T47D (cell line): ENCODE measurements around the gene CNKSR2.

Source experiments
- DNase-seq, 2 experiments: peaks; one replicate each; pipeline versions ENCODE4 v3.0.0 to v3.0.0-alpha.2; 2011 to 2012; ENCODE audit warnings: low read depth in 1 of 2, low spot score in 1 of 2
- JUND ChIP-seq: IDR thresholded peaks from 2 replicates; pipeline ENCODE4 v1.6.1; 2012; ENCODE audit warnings: low read depth
- in situ Hi-C: cut with HindIII; loops from 2 replicates; pipeline ENCODE4 v1.10.0; 2016; ENCODE audit warnings: low sequenced_read_pairs, low pct_unique_long_range_greater_than_20kb

Gene CNKSR2

GRCh38 chrX:21394792-21395191, 20.6 kb downstream of the CNKSR2 start:
- in situ Hi-C loops = no loop called here
- no peak for TF ChIP-seq JUND
- DNase-seq = no peak

DNA sequence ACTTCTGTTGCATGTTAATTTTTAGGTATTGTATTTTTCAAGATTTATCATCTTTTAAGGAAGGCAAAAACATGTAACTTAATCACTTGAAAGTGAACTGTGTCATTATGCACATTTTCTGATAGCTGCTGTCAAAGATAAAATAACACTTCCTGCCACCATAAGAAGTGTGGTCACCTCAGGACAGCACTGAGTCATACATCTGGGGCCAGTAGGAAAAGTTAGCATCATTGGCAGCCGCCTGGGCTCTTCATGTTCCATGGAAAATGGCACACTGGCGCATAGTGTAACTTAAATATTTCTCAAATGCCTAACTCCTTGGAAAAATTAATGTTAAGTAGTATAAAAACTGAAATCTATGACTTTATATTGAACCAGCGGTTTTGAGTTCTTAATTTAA, 24.2 kb downstream of the CNKSR2 start:
- TF ChIP-seq JUND = no peak
- in situ Hi-C loops = no loop called here
- no peak for DNase-seq

DNA sequence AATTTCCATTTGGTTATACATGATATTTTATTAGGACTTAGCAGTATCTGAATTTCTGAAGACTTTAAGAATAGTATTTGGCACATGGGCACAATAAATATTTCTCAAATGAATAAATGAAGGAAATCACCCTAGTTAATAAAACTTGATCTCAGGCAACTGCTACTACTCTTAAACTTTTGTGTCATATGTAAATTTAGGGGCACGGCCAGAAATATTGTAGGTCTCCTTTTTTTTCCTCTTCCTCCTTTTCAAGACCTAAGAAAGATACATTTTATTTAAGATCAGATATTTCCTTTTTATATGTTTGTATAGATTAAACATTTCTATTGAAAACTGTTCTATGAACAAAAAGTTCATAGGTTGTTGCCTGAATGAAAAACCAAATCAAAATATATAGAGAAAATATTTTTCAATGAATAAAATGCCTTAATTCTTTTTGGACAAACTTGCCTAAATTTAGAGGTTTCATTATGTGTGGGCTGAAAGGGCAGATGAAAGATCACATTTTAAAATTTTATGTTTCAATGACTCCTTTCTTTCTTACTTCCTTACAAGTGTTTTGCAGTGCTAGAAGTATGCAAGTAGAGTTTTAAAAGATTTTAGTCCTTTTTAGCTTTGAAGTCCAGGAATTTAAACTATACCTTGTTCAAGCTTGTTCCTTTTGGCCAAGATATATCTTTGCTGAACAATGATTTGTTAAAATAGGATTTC, 26.3 kb downstream of the CNKSR2 start:
- TF ChIP-seq JUND = no peak
- in situ Hi-C loops = no loop called here
- no peak for DNase-seq

- no peak for DNase-seq
- in situ Hi-C loops = no loop called here
- TF ChIP-seq JUND = no peak
Observed at GRCh38 chrX:21408307-21408706, 34.1 kb downstream of the CNKSR2 start.

DNA sequence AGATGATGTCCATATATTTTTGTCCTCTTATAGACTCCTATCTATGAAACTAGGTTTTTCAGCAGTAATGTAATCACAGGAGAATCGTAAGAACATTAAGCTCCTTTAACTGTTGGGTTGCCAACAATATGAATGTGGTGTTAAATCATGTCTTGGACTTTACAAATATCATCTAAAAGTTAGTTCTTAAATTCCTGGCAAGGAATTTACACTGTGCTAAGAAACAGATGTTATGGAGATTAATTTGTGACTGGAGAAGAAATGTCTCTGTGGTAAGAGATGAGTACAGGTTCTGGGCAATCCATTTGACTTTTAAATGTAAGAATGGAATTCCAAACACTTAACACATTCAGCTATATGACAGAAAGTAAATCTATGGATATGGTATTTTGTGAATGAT, 34.6 kb downstream of the CNKSR2 start:
- no peak for DNase-seq
- in situ Hi-C loops = no loop called here
- no peak for TF ChIP-seq JUND

- TF ChIP-seq JUND = no peak
- no peak for DNase-seq
Observed at GRCh38 chrX:21412029-21412428, 37.8 kb downstream of the CNKSR2 start.

DNA sequence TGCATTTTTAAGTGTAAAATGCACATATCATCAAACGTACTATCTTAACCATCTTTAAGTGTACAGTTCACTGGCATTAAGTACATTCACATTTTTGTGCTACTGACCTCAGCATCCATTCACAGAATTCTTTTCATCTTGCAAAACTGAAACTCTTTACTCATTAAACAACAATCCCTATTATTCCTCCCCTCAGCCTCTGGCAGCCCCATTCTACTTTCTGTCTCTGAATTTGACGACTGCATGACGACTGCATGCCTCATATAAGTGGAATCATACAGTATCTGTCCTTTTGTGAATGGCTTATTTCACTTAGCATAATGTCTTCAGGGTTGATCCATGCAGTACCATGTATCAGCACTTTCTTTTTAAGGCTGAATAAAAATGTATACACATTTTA, 38.7 kb downstream of the CNKSR2 start:
- TF ChIP-seq JUND = no peak
- no peak for DNase-seq
- in situ Hi-C loops = no loop called here

More at GRCh38 chrX:21412029-21412428, 37.8 kb downstream of the CNKSR2 start:
- in situ Hi-C loops = no loop called here

DNA sequence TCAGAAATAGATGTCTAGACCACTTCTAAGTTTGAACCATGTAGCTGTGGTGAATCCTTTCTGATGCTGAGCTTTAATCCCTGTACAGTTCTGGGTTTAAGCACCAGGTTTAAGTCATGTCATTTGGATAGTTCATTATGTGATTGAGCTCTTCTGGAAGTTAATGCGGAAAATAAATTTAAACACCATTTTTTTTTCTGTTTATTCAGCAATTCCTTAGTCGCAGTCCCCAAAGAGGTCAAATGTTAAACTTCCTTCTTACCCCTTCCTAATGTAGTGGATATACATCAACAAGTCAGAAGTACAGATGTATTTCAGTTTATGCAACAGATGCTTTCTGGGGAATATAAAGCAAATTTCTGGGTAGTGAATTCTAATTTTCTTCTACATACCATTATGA, 52.9 kb downstream of the CNKSR2 start:
- in situ Hi-C loops = no loop called here
- DNase-seq = no peak
- TF ChIP-seq JUND = no peak

DNA sequence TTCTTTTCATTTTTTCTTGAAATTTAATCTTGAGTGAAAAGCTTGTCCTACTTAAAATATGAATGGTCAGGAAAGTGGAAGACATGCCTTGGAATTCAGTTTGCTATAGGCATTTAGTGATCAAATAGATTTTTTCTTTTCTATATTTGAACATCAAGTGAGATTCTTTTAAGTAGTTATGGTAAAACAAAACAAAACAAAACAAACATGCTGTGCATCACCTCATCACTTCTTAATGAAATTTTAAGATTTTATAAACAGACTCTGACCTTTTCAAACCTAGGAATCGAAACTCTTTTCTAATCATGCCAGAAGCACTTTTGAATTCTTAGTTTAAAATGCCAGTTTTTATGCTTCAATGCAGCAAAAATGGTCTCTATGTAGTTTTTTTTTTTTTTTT, 62.8 kb downstream of the CNKSR2 start:
- in situ Hi-C loops = no loop called here

GRCh38 chrX:21438792-21439191, 64.6 kb downstream of the CNKSR2 start:
- in situ Hi-C loops = no loop called here
- no peak for DNase-seq
- no peak for TF ChIP-seq JUND

More for the DNA sequence above, 62.8 kb downstream of the CNKSR2 start:
- DNase-seq = no peak
- TF ChIP-seq JUND = no peak

DNA sequence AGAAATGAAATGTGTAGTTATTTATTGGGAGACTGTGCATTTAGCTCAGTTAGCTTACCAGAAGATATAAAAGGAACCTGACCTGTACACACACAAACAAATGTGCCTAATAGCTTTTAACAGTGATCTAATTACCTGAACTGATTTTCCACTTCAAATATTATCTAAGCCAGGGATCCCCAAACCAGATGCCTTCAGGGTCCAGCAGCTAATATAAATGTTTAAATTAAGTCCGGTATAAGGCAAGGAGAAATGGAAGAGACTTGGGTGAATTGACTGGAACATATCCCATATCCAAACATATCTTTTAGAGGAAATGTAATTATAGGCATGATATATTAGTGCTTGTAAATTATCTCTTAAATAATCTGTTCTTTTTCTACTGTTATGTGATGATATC, 66.7 kb downstream of the CNKSR2 start:
- in situ Hi-C loops = no loop called here
- no peak for TF ChIP-seq JUND
- DNase-seq = no peak

- in situ Hi-C loops = no loop called here
- no peak for TF ChIP-seq JUND
- no peak for DNase-seq
Observed at GRCh38 chrX:21457718-21458117, 83.5 kb downstream of the CNKSR2 start.

DNA sequence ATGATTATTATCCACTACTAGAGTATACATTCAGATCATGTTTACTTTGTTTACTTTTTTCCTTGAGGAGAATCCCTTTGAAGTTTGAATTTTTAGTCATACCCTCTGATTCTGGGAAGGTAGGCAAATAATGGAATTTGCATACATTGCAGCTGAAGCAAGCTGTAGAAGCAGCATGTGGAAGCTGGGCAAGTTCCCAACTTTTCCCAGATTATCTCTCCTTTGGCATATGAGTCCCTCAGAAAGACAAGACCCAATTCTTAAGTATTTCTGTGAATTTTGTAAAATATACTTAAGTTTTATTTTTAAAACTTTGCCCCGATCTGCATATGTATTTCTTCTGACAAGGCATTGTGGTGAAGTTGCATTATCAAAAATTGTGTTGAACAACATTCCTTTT, 94.9 kb downstream of the CNKSR2 start:
- no peak for DNase-seq
- in situ Hi-C loops = no loop called here
- TF ChIP-seq JUND = no peak

GRCh38 chrX:21476909-21477308, 102.7 kb downstream of the CNKSR2 start:
- DNase-seq = no peak
- in situ Hi-C loops = no loop called here
- no peak for TF ChIP-seq JUND
